BLaER1 treated with 17β-estradiol and CSF1 and Interleukin-3, amounts not matched to agents 10 nM and 100 nM (cell line): ENCODE results near the gene CKAP4.

Experiments
- H3K27ac ChIP-seq, 11 experiments: shearing (Covaris generic); formaldehyde crosslinking; 2 replicates each; pipeline ENCODE4 v1.8.1; 2022
- H3K27me3 ChIP-seq, 11 experiments: shearing (Covaris generic); formaldehyde crosslinking; 2 replicates each; pipeline ENCODE4 v1.8.1; 2022
- H3K36me3 ChIP-seq, 11 experiments: shearing (Covaris generic); formaldehyde crosslinking; 2 replicates each; pipeline ENCODE4 v1.8.1; 2022
- H3K4me1 ChIP-seq, 10 experiments: shearing (Covaris generic); formaldehyde crosslinking; 2 replicates each; pipeline ENCODE4 v1.8.1; 2022
- H3K4me2 ChIP-seq, 11 experiments: shearing (Covaris generic); formaldehyde crosslinking; 2 replicates each; pipeline ENCODE4 v1.8.1; 2022
- H3K4me3 ChIP-seq, 10 experiments: shearing (Covaris generic); formaldehyde crosslinking; 2 replicates each; pipeline ENCODE4 v1.8.1; 2022
- H3K9ac ChIP-seq, 11 experiments: shearing (Covaris generic); formaldehyde crosslinking; 2 replicates each; pipeline ENCODE4 v1.8.1; 2022
- H3K9me3 ChIP-seq, 11 experiments: shearing (Covaris generic); formaldehyde crosslinking; replicated peaks in 1 of 11; 2 replicates each; pipeline ENCODE4 v1.8.1; 2022
- H4K20me1 ChIP-seq, 11 experiments: shearing (Covaris generic); formaldehyde crosslinking; 2 replicates each; pipeline ENCODE4 v1.8.1; 2022
- Cebpa-rat ChIP-seq, 11 experiments: shearing (Covaris generic); IDR thresholded peaks; 2 replicates each; pipeline ENCODE4 v1.8.1; 2022

CKAP4 gene

DNA sequence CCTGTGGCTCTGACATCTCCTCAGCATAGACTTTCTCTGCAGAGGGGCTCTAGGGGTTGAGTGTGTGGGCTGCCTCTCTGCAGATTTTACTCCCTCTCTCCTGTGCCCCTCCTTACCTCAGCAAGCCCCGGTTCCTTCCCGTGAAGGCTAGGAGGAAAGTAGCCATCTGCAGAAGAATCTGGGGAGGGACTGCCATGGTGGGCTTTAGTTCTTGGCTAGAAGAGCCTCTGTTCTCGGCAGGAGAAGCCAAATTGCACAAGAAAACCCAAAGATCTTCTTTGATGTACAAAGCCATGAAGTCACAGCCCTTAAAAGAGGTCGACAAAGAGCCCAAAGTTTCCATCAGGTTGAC is 23.5 kb downstream of the CKAP4 start:
- H3K27me3 ChIP-seq = no peaks in the 10 kb centered on the region
- peaks cover 0 to 36% (median 18%) of the 10 kb centered on the region in 10 experiments; a peak in 18 of 20 replicates for H3K4me1 ChIP-seq
- H3K9me3 ChIP-seq = peaks cover 0 to 5% (median 0%) of the 10 kb centered on the region in 11 experiments; a peak in 2 of 22 replicates
- no peak overlapping the region for H3K27ac ChIP-seq
- H4K20me1 ChIP-seq = no peaks in the 10 kb centered on the region; a peak in 1 of 22 replicates
- no peak for TF ChIP-seq Cebpa-rat (IDR thresholded peaks at IDR 0.05)
- no peak overlapping the region for H3K9ac ChIP-seq
- H3K36me3 ChIP-seq = no peaks in the 10 kb centered on the region
- H3K4me2 ChIP-seq = no peak overlapping the region
- H3K4me3 ChIP-seq = no peak overlapping the region

DNA sequence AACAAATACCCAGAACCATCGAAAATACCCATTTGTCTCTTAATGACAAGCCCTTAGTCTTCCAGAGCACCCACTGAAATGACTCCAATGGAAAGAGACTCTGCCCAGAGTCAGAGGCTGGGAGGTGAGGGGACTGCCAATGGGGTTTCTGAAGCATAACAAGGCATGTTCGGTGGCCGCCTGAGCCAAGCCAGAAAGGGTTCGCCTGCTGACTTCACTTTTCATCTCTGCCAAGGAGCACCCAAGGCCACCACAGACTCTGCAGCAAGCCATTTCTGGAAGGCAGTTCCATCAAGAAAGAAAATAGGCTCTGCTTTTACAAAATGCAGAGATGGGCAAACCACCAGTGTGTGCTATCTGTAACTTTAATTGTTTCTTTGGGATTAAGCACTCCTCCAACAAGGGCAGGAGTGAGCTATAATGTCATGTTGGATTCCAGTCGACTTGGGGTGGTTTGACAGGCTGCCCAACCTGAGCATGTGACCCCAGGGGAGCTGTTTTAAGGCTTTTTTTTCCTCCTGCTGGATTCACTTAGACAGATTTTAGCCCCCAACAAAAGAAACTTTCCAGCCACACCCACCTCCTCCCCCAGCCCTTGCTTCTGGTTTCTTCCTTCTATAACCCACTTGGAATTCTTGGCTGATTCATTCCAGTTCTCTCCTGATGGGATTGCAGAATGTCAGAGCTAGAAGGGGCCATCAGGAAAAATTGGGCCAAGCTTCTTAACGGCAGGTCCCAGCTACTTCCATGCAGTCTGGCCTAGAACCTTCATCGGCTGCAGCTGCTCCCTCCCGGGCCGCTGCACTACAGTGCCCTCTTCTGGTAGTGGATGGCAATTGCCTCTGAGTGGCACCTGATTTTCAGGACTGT is 24.1 kb downstream of the CKAP4 start:
- Histone ChIP-seq H3K4me1 (peaks cover 0 to 31% (median 18%) of the 10 kb centered on the region in 10 experiments; a peak in 18 of 20 replicates), H3K27me3 (no peaks in the 10 kb centered on the region), H3K4me2 (no peak overlapping the region), H3K9ac (no peak overlapping the region), H3K9me3 (peaks cover 0 to 4% (median 0%) of the 10 kb centered on the region in 11 experiments; a peak in 2 of 22 replicates), H3K36me3 (no peaks in the 10 kb centered on the region), H3K27ac (no peak overlapping the region), H3K4me3 (no peak overlapping the region), H4K20me1 (no peaks in the 10 kb centered on the region; a peak in 1 of 22 replicates)
- TF ChIP-seq Cebpa-rat (IDR thresholded peaks at IDR 0.05) = no peak

DNA sequence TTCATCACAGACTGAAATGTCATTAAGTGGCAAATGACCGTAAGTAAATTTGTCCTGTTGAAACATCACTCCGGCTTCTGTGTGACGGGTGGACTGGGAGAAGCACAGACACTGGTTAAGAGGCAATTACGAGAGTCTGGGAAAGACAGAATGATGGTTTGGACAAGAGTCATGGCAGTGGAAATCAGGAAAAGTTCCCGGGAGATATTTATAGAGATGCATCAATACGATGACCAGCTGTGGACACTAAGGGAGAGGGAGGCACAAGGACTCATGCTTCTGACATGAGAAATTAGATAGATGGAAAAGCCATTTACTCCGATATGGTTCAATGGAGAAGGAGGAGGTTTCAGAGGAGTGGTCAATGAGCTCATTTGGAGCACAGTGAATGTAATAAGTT is 27.3 kb downstream of the CKAP4 start:
- TF ChIP-seq Cebpa-rat (IDR thresholded peaks at IDR 0.05) = no peak
- H3K27me3 ChIP-seq = no peaks in the 10 kb centered on the region

DNA sequence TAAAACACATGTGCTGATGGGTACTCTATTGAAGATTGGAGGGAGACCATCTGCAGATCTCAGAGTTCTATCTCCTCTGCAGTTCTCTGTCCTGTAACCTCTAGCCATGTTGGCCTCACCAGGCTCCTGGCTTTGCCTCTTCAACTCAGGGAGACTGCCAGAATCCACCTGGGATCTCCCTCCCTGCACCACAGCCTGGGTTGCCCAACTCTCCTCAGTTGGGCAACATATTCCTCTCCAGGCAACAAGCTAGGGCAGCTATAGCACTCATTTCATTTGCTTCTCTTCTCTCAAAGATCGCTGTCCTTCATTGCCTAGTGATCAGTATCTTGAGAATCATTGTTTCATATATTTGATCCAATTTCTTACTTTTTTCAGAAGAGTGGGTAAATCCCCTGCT is 28.8 kb downstream of the CKAP4 start:
- TF ChIP-seq Cebpa-rat (IDR thresholded peaks at IDR 0.05) = no peak
- no peak overlapping the region for H3K4me2 ChIP-seq
- peaks cover 4 to 22% (median 13%) of the 10 kb centered on the region in 11 experiments; a peak in 17 of 22 replicates for H3K9me3 ChIP-seq
- H3K27me3 ChIP-seq = no peaks in the 10 kb centered on the region
- no peak overlapping the region for H3K27ac ChIP-seq
- H3K4me3 ChIP-seq = no peak overlapping the region
- no peaks in the 10 kb centered on the region for H3K36me3 ChIP-seq
- H3K4me1 ChIP-seq = peaks cover 0 to 12% (median 8%) of the 10 kb centered on the region in 10 experiments; a peak in 12 of 20 replicates
- H4K20me1 ChIP-seq = no peaks in the 10 kb centered on the region; a peak in 1 of 22 replicates
- H3K9ac ChIP-seq = no peak overlapping the region

More for the DNA sequence above, 27.3 kb downstream of the CKAP4 start:
- Histone ChIP-seq H3K9me3 (peaks cover 4 to 22% (median 13%) of the 10 kb centered on the region in 11 experiments; a peak in 17 of 22 replicates), H3K4me1 (peaks cover 0 to 12% (median 8%) of the 10 kb centered on the region in 10 experiments; a peak in 12 of 20 replicates), H3K4me2 (no peak overlapping the region), H3K36me3 (no peaks in the 10 kb centered on the region), H3K9ac (no peak overlapping the region), H3K4me3 (no peak overlapping the region), H4K20me1 (no peaks in the 10 kb centered on the region; a peak in 1 of 22 replicates), H3K27ac (no peak overlapping the region)

DNA sequence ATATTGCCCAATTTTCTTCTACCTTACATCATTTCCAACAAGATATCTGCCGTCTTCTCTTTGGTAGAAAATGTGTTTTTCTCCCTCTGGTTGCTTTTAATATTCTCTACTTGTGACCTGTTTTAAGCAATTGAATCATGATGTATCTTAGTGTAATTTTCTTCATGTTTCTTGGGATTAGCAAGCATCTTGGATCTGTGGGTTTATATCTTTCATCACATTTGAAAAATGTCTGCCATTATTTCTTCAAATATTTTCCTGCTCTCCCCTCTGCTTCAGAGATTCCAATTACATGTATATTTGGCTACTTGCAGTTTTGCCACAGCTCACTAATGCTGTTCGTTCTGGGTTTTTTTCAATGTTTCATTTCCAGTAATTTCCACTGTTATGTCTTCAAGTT is 30.1 kb downstream of the CKAP4 start:
- Histone ChIP-seq H3K9me3 (peaks cover 4 to 22% (median 13%) of the 10 kb centered on the region in 11 experiments; a peak in 17 of 22 replicates), H3K4me1 (peaks cover 0 to 12% (median 8%) of the 10 kb centered on the region in 10 experiments; a peak in 12 of 20 replicates), H3K27me3 (no peaks in the 10 kb centered on the region), H3K36me3 (no peaks in the 10 kb centered on the region), H3K4me2 (no peak overlapping the region), H3K27ac (no peak overlapping the region), H3K4me3 (no peak overlapping the region), H3K9ac (no peak overlapping the region), H4K20me1 (no peaks in the 10 kb centered on the region; a peak in 1 of 22 replicates)
- no peak for TF ChIP-seq Cebpa-rat (IDR thresholded peaks at IDR 0.05)

DNA sequence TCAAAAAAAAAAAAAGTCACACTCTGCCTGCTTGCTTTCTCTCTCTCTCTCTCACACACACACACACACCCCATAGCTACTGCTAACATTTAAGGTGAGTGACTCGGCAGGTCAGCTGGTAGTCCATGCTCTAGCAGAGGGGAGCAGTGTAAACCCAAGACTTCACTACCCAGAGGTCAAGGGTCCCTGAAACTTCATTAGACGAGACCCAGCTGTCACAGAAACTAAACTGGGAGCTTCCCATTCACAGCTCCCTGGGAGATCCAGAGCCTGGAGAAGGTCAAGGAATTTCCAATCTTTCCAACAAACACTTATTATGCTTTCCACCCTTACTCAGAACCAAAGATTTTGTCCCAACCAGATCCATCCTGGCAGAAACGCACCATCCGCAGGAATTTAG is 33.2 kb downstream of the CKAP4 start:
- Histone ChIP-seq H3K4me3 (no peak overlapping the region), H3K36me3 (no peaks in the 10 kb centered on the region), H3K4me1 (no peaks in the 10 kb centered on the region), H4K20me1 (no peaks in the 10 kb centered on the region), H3K9me3 (peaks cover 4 to 22% (median 13%) of the 10 kb centered on the region in 11 experiments; a peak in 17 of 22 replicates), H3K4me2 (no peak overlapping the region), H3K9ac (no peak overlapping the region), H3K27ac (no peak overlapping the region), H3K27me3 (no peaks in the 10 kb centered on the region)
- no peak for TF ChIP-seq Cebpa-rat (IDR thresholded peaks at IDR 0.05)

DNA sequence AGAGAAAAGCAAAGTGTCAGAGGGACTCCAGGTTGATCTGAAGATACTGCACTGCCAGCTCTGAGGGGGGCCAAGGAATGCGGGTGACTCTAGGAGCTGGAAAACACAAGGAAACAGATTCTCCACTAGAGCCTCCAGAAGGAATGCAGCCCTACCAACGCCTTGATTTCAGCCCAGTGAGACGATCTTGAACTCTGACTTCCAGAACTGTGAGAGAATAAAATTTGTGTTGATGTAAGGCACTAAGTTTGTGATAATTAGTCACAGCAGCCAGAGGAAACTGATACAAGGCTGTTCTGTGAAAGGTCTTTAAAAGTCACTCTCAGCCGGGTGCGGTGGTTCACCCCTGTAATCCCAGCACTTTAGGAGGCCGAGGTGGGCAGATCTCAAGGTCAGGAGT is 34.2 kb downstream of the CKAP4 start:
- no peaks in the 10 kb centered on the region for H3K4me1 ChIP-seq
- H3K9me3 ChIP-seq = peaks cover 4 to 17% (median 13%) of the 10 kb centered on the region in 11 experiments; a peak in 17 of 22 replicates
- TF ChIP-seq Cebpa-rat (IDR thresholded peaks at IDR 0.05) = no peak
- no peak overlapping the region for H3K27ac ChIP-seq
- H3K4me2 ChIP-seq = no peak overlapping the region
- no peak overlapping the region for H3K9ac ChIP-seq
- no peak overlapping the region for H3K4me3 ChIP-seq
- no peaks in the 10 kb centered on the region for H3K36me3 ChIP-seq
- no peaks in the 10 kb centered on the region for H3K27me3 ChIP-seq
- no peaks in the 10 kb centered on the region for H4K20me1 ChIP-seq

DNA sequence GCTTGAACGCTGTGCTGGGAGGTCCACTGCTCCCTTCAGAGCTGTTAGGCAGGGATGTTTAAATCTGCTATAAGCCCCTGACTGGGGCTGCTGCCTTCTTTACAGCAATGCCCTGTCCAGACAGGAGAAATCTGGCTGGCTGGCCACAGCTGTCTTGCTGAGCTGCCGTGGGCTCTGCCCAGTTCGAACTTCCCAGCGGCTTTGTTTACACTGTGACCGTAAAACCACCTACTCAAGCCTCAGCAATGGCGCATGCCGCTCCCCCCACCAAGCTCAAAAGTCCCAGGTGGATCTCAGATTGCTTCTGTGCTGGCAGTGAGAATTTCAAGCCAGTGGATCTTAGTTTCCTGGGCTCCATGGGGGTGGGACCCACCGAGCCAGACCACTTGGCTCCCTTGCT is 35.8 kb downstream of the CKAP4 start:
- H3K4me1 ChIP-seq = no peaks in the 10 kb centered on the region
- no peak overlapping the region for H3K27ac ChIP-seq
- H3K9ac ChIP-seq = no peak overlapping the region
- H3K36me3 ChIP-seq = no peaks in the 10 kb centered on the region
- no peak for TF ChIP-seq Cebpa-rat (IDR thresholded peaks at IDR 0.05)
- no peaks in the 10 kb centered on the region for H4K20me1 ChIP-seq
- peaks cover 0 to under 1% (median 0%) of the 10 kb centered on the region in 11 experiments; a peak in 1 of 22 replicates for H3K9me3 ChIP-seq
- no peak overlapping the region for H3K4me3 ChIP-seq
- no peak overlapping the region for H3K4me2 ChIP-seq
- no peaks in the 10 kb centered on the region for H3K27me3 ChIP-seq

DNA sequence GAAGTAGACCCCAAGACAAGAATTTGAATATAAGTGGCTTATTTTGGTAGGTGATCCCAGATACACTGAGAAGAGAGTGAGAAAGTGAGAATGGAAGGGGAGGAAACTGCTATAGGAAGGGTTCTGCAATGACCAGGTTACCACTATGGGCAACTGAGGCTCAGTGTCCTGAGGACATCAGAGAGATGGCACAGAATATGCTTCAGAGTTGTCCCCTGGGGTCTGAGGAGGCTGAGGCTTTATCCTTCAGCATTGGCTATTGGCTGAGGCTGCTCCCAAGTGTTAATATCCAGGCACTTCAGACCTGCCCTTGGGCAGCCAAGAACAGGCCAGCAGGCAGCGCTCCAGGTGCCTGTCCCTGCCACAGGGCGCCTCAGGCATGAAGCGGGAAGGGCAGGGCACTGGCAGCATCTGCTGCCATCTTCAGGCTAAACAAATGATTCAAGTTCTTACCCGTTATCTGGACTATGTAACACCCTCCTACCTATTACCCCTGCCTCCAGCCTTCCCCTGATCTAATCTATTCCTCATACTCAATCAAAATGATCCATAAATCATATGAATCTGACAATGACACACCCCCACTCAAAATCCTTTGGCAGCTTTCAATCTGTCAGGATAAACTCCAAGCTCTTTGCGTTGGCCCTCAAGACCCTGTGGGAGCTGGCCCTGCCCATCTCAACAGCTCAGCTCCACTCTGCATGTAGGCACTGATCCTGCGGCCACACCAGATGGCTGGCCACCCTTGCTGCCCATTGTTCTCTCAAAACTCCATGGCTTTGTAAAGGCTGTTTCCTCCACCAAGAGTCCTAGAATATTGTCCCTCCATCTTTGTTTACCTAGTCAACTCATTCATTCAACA is 42.4 kb downstream of the CKAP4 start:
- Histone ChIP-seq H3K4me1 (peaks cover 0 to 8% (median 0%) of the 10 kb centered on the region in 10 experiments; a peak in 5 of 20 replicates), H3K36me3 (no peaks in the 10 kb centered on the region), H4K20me1 (no peaks in the 10 kb centered on the region), H3K9ac (no peak overlapping the region), H3K4me3 (no peak overlapping the region), H3K4me2 (no peak overlapping the region), H3K9me3 (peaks cover 0 to 20% (median 0%) of the 10 kb centered on the region in 11 experiments; a peak in 8 of 22 replicates), H3K27me3 (no peaks in the 10 kb centered on the region), H3K27ac (no peak overlapping the region; a peak in 2 of 22 replicates)
- TF ChIP-seq Cebpa-rat (IDR thresholded peaks at IDR 0.05) = no peak
